WTC11 (cell line): ENCODE data around the gene PIK3C3. TPM values are rescaled to one million over a fixed set of nuclear protein-coding genes. Genes with fewer than 3 reads are reported as not detected.

Source experiments
- ATAC-seq: fragments of 200-7000 bp; cut with Tn5 transposase; 2 replicates; pipeline ENCODE4 v1.10.0; 2021; ENCODE audit warnings: mild to moderate bottlenecking, moderate library complexity
- CTCF ChIA-PET: fragments of 300-600 bp; sonication (Branson Sonifier 250); formaldehyde crosslinking; loops from one replicate; lab custom pipeline; 2021; ENCODE audit warnings: antibody characterized with exemption; lab: Charles Lee
- POLR2A ChIA-PET: fragments of 350-600 bp; sonication (Branson Sonifier 250); formaldehyde crosslinking; loops from one replicate; lab custom pipeline; 2021; ENCODE audit warnings: antibody characterized with exemption; lab: Charles Lee
- DNase-seq: peaks from one replicate; pipeline ENCODE4 v3.0.0; 2021; ENCODE audit warnings: low spot score
- H3K27ac Mint-ChIP-seq: 2 replicates; pipeline ENCODE4 v1.8.0; 2021; ENCODE audit warnings: mixed read lengths
- H3K27me3 Mint-ChIP-seq: 2 replicates; pipeline ENCODE4 v1.8.0; 2021; ENCODE audit warnings: low read depth, mild to moderate bottlenecking, moderate library complexity, mixed read lengths
- H3K36me3 Mint-ChIP-seq: 2 replicates; pipeline ENCODE4 v1.8.0; 2021; ENCODE audit warnings: mixed read lengths
- H3K4me1 Mint-ChIP-seq: 2 replicates; pipeline ENCODE4 v1.8.0; 2022; ENCODE audit warnings: mixed read lengths
- H3K4me3 Mint-ChIP-seq: 2 replicates; pipeline ENCODE4 v1.8.0; 2021; ENCODE audit warnings: mild to moderate bottlenecking, moderate library complexity, mixed read lengths
- H3K9me3 Mint-ChIP-seq: 2 replicates; pipeline ENCODE4 v1.8.0; 2021; ENCODE audit warnings: mixed read lengths
- EMX1 ChIP-seq: fragments of 250-450 bp; sonication (Bioruptor Pico); IDR thresholded peaks from 2 replicates; pipeline ENCODE4 v1.8.0; 2021; ENCODE audit warnings: mild to moderate bottlenecking
- FOXJ3 ChIP-seq: sonication (generic); formaldehyde crosslinking; IDR thresholded peaks from 2 replicates; pipeline ENCODE4 v1.9.0; 2021; ENCODE audit warnings: missing genetic modification reagents, mild to moderate bottlenecking, borderline replicate concordance
- FOXP1 ChIP-seq: sonication (generic); formaldehyde crosslinking; IDR thresholded peaks from 2 replicates; pipeline ENCODE4 v1.8.0; 2022; ENCODE audit warnings: missing genetic modification reagents, mild to moderate bottlenecking, moderate library complexity, borderline replicate concordance
- GABPB1 ChIP-seq: sonication (generic); formaldehyde crosslinking; IDR thresholded peaks from 2 replicates; pipeline ENCODE4 v1.8.1; 2023; ENCODE audit warnings: mild to moderate bottlenecking, missing genetic modification reagents
- GRHL2 ChIP-seq: fragments of 250-450 bp; sonication (Bioruptor Pico); IDR thresholded peaks from 2 replicates; pipeline ENCODE4 v1.8.0; 2022; ENCODE audit warnings: mild to moderate bottlenecking, moderate library complexity; ENCODE audit not compliant: insufficient replicate concordance, severe bottlenecking
- SMAD3 ChIP-seq: sonication (generic); formaldehyde crosslinking; IDR thresholded peaks from 2 replicates; pipeline ENCODE4 v1.8.0; 2022; ENCODE audit warnings: missing genetic modification reagents, mild to moderate bottlenecking, borderline replicate concordance
- total RNA-seq: library from RNA; stranded (reverse); gene quantifications from 3 replicates; pipeline ENCODE4 v1.2.3, GENCODE V29; 2021
- TF ChIP-seq, protein P1 (sequence below): fragments of 250-450 bp; sonication (Bioruptor Pico); IDR thresholded peaks from 2 replicates; pipeline ENCODE4 v2.1.2; 2022; ENCODE audit warnings: mild to moderate bottlenecking, moderate library complexity
- TF ChIP-seq, protein P2 (sequence below): sonication (generic); formaldehyde crosslinking; IDR thresholded peaks from 2 replicates; pipeline ENCODE4 v1.8.0; 2023; ENCODE audit warnings: missing genetic modification reagents, mild to moderate bottlenecking, borderline replicate concordance
- TF ChIP-seq, protein P3 (sequence below): sonication (generic); formaldehyde crosslinking; IDR thresholded peaks from 2 replicates; pipeline ENCODE4 v1.8.0; 2023; ENCODE audit warnings: mild to moderate bottlenecking, missing genetic modification reagents
- TF ChIP-seq, protein P4 (sequence below): sonication (generic); formaldehyde crosslinking; IDR thresholded peaks from 2 replicates; pipeline ENCODE4 v1.8.1; 2023; ENCODE audit warnings: mild to moderate bottlenecking, missing genetic modification reagents, borderline replicate concordance
- TF ChIP-seq, protein P5 (sequence below): sonication (generic); formaldehyde crosslinking; IDR thresholded peaks from 2 replicates; pipeline ENCODE4 v1.8.1; 2022; ENCODE audit warnings: mild to moderate bottlenecking, moderate library complexity, missing genetic modification reagents

Gene PIK3C3
- total RNA-seq, 1 experiment from 2014 or later: 40.4 TPM

DNA sequence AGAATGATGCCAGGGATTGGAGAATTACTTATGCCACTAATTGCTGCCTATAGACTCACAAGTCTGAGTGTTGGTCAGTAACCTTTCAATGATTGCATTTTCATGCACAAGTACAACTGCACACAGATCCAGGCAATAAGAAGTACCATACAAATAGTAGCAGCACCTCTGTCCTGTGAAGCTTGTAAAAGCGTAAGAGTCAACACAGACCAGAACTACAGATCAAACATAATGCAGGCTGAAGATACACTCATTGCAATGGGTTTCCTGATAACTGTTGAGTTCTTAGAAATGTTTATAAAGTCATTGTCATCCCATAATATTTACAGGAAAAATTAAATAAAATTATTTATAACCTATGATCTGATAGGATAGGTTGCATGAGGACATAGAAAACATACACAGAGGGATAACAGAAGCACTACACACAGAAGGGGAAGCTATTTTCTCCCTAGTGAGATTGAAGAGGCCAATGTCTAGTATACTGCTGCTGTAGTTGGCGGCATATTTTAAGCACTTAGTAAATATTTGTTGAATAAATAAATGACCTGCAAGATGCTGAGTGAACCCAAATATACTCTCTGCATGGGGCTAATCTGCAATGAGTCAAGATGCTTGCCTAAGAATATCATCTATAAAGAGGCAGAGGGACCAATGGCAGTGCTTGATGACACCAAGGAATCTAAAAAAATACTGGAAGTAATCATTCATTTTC, 5.7 kb upstream of the PIK3C3 start (continued):
- no peak for TF ChIP-seq GABPB1 (CRISPR knock-in tag)
- no peak for TF ChIP-seq FOXJ3 (CRISPR knock-in tag)
- TF ChIP-seq, protein P1, sequence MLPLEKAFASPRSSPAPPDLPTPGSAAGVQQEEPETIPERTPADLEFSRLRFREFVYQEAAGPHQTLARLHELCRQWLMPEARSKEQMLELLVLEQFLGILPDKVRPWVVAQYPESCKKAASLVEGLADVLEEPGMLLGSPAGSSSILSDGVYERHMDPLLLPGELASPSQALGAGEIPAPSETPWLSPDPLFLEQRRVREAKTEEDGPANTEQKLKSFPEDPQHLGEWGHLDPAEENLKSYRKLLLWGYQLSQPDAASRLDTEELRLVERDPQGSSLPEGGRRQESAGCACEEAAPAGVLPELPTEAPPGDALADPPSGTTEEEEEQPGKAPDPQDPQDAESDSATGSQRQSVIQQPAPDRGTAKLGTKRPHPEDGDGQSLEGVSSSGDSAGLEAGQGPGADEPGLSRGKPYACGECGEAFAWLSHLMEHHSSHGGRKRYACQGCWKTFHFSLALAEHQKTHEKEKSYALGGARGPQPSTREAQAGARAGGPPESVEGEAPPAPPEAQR (CRISPR knock-in tag): no peak
- TF ChIP-seq EMX1: no peak

DNA sequence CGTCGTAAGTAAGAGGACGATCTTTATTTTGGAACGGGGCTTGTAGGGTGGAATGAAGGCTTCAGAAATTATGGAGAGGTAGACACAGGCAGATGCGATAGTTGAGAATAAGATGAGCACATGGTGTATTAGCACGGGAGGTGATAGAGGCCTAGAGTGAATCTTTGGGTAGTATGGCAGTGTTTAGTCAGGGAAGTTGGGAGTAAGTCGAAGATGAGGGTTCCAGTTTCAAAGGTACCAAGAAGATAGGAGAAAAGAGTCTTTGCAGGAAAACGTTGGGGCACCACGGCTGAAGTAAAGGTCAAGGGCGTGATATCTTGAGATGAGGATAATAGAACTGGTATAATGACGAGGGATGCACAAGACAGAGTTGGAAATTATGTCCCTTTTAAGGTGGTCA, 654 bp downstream of the PIK3C3 start:
- ATAC-seq (no peak), DNase-seq (no peak)
- CTCF ChIA-PET: no interaction called here
- POLR2A ChIA-PET: interaction anchor here (1.1 kb wide), 1 partner anchor 11 kb away, joined by 5 read pairs; no protein-coding TSS in a partner anchor
- H3K4me3 Mint-ChIP-seq: peak overlapping the region; percentile 99
- H3K27me3 Mint-ChIP-seq: peaks cover 17% of the 10 kb centered on the region
- peak overlapping the region; percentile 96 for H3K27ac Mint-ChIP-seq
- no peaks in the 10 kb centered on the region for H3K9me3 Mint-ChIP-seq
- H3K36me3 Mint-ChIP-seq: peaks cover 20% of the 10 kb centered on the region
- H3K4me1 Mint-ChIP-seq: peaks cover 10% of the 10 kb centered on the region
- TF ChIP-seq, protein P2, sequence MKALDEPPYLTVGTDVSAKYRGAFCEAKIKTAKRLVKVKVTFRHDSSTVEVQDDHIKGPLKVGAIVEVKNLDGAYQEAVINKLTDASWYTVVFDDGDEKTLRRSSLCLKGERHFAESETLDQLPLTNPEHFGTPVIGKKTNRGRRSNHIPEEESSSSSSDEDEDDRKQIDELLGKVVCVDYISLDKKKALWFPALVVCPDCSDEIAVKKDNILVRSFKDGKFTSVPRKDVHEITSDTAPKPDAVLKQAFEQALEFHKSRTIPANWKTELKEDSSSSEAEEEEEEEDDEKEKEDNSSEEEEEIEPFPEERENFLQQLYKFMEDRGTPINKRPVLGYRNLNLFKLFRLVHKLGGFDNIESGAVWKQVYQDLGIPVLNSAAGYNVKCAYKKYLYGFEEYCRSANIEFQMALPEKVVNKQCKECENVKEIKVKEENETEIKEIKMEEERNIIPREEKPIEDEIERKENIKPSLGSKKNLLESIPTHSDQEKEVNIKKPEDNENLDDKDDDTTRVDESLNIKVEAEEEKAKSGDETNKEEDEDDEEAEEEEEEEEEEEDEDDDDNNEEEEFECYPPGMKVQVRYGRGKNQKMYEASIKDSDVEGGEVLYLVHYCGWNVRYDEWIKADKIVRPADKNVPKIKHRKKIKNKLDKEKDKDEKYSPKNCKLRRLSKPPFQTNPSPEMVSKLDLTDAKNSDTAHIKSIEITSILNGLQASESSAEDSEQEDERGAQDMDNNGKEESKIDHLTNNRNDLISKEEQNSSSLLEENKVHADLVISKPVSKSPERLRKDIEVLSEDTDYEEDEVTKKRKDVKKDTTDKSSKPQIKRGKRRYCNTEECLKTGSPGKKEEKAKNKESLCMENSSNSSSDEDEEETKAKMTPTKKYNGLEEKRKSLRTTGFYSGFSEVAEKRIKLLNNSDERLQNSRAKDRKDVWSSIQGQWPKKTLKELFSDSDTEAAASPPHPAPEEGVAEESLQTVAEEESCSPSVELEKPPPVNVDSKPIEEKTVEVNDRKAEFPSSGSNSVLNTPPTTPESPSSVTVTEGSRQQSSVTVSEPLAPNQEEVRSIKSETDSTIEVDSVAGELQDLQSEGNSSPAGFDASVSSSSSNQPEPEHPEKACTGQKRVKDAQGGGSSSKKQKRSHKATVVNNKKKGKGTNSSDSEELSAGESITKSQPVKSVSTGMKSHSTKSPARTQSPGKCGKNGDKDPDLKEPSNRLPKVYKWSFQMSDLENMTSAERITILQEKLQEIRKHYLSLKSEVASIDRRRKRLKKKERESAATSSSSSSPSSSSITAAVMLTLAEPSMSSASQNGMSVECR: no peak
- TF ChIP-seq, protein P3, sequence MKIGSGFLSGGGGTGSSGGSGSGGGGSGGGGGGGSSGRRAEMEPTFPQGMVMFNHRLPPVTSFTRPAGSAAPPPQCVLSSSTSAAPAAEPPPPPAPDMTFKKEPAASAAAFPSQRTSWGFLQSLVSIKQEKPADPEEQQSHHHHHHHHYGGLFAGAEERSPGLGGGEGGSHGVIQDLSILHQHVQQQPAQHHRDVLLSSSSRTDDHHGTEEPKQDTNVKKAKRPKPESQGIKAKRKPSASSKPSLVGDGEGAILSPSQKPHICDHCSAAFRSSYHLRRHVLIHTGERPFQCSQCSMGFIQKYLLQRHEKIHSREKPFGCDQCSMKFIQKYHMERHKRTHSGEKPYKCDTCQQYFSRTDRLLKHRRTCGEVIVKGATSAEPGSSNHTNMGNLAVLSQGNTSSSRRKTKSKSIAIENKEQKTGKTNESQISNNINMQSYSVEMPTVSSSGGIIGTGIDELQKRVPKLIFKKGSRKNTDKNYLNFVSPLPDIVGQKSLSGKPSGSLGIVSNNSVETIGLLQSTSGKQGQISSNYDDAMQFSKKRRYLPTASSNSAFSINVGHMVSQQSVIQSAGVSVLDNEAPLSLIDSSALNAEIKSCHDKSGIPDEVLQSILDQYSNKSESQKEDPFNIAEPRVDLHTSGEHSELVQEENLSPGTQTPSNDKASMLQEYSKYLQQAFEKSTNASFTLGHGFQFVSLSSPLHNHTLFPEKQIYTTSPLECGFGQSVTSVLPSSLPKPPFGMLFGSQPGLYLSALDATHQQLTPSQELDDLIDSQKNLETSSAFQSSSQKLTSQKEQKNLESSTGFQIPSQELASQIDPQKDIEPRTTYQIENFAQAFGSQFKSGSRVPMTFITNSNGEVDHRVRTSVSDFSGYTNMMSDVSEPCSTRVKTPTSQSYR (CRISPR knock-in tag): no peak
- no peak for TF ChIP-seq SMAD3 (CRISPR knock-in tag)
- TF ChIP-seq, protein P4, sequence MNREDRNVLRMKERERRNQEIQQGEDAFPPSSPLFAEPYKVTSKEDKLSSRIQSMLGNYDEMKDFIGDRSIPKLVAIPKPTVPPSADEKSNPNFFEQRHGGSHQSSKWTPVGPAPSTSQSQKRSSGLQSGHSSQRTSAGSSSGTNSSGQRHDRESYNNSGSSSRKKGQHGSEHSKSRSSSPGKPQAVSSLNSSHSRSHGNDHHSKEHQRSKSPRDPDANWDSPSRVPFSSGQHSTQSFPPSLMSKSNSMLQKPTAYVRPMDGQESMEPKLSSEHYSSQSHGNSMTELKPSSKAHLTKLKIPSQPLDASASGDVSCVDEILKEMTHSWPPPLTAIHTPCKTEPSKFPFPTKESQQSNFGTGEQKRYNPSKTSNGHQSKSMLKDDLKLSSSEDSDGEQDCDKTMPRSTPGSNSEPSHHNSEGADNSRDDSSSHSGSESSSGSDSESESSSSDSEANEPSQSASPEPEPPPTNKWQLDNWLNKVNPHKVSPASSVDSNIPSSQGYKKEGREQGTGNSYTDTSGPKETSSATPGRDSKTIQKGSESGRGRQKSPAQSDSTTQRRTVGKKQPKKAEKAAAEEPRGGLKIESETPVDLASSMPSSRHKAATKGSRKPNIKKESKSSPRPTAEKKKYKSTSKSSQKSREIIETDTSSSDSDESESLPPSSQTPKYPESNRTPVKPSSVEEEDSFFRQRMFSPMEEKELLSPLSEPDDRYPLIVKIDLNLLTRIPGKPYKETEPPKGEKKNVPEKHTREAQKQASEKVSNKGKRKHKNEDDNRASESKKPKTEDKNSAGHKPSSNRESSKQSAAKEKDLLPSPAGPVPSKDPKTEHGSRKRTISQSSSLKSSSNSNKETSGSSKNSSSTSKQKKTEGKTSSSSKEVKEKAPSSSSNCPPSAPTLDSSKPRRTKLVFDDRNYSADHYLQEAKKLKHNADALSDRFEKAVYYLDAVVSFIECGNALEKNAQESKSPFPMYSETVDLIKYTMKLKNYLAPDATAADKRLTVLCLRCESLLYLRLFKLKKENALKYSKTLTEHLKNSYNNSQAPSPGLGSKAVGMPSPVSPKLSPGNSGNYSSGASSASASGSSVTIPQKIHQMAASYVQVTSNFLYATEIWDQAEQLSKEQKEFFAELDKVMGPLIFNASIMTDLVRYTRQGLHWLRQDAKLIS (CRISPR knock-in tag): no peak
- TF ChIP-seq, protein P5, sequence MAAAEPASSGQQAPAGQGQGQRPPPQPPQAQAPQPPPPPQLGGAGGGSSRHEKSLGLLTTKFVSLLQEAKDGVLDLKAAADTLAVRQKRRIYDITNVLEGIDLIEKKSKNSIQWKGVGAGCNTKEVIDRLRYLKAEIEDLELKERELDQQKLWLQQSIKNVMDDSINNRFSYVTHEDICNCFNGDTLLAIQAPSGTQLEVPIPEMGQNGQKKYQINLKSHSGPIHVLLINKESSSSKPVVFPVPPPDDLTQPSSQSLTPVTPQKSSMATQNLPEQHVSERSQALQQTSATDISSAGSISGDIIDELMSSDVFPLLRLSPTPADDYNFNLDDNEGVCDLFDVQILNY (CRISPR knock-in tag): no peak
- TF ChIP-seq GRHL2 (CRISPR knock-in tag): no peak
- no peak for TF ChIP-seq FOXP1 (CRISPR knock-in tag)
